Right lobe of liver (tissue), 4 donors: Measurements from ENCODE around the gene PIAS4.

Experiments
- POLR2A ChIP-seq: fragments of 450-650 bp; IDR thresholded peaks from one replicate; pipeline ENCODE4 v1.6.1; 2017; ENCODE audit warnings: antibody characterized with exemption, mild to moderate bottlenecking
- TF ChIP-seq, protein P1 (sequence below), 4 donors: fragments of 200-600 bp in 3 of 4; fragments of 450-650 bp in 1 of 4; IDR thresholded peaks; one replicate each; pipeline versions ENCODE4 v1.5.1 to v1.8.0; 2016 to 2022; ENCODE audit warnings: antibody characterized with exemption in 4 of 4, mild to moderate bottlenecking in 2 of 4
- donor health status: DM: no; HTN: no; CAD: no.
- donor health status: DM: no; HTN: no; CAD: no.
- donor health status: DM: no; HTN: yes; CAD: no.

DNA sequence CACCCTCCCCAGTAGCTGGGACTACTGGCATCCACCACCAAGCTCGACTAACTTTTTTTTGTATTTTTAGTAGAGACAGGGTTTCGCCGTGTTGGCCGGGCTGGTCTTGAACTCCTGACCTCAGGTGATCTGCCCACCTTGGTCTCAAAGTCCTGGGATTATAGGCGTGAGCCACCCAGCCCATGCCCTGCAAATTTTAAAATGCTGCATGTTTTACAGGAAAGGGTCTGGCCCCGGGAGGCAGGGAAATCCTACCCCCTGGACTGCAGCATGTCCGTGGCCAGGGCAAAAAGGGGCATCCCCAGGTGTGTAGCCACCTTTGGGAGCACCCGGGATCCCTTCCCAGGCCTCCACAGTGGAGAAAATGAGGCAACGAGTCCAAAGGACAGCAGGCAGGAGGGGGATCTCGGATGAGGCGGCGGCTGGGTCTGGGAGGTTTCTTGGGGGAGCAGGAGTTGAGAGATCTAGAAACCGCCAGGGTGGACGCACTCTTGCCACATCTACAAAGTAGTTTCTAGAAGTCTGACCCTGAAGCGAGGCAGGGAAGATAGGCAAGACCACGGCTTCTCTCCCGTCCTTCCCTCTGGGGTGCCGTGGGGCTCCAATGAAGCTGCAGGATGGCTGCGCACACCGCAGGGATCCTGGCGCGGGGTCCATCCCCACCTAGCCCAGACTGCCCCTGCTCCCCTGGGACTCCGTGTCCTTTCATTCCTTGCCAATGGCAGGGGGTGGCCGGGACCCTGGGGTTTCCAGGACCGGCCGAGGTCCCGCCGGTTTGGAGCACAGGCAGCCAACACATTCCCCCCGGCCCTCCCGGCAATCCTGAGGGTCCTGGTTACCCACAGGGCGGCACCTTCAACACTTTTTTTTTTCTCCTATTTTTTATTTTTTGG, 80.5 kb downstream of the PIAS4 start:
- TF ChIP-seq POLR2A = no peak
- TF ChIP-seq, protein P1, sequence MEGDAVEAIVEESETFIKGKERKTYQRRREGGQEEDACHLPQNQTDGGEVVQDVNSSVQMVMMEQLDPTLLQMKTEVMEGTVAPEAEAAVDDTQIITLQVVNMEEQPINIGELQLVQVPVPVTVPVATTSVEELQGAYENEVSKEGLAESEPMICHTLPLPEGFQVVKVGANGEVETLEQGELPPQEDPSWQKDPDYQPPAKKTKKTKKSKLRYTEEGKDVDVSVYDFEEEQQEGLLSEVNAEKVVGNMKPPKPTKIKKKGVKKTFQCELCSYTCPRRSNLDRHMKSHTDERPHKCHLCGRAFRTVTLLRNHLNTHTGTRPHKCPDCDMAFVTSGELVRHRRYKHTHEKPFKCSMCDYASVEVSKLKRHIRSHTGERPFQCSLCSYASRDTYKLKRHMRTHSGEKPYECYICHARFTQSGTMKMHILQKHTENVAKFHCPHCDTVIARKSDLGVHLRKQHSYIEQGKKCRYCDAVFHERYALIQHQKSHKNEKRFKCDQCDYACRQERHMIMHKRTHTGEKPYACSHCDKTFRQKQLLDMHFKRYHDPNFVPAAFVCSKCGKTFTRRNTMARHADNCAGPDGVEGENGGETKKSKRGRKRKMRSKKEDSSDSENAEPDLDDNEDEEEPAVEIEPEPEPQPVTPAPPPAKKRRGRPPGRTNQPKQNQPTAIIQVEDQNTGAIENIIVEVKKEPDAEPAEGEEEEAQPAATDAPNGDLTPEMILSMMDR (IDR thresholded peaks at IDR 0.05) = no peak
